DOHH2 (cell line): ENCODE data around the gene DHODH.

ENCODE experiments used
- EZH2phosphoT487 ChIP-seq: fragments of 200-600 bp; sonication (generic); IDR thresholded peaks from 2 replicates; pipeline ENCODE4 v1.6.1; 2017; ENCODE audit warnings: borderline replicate concordance, mild to moderate bottlenecking, antibody characterized with exemption, low read length, moderate library complexity, mixed read lengths
- TF ChIP-seq, protein P1 (sequence below): fragments of 200-600 bp; sonication (generic); IDR thresholded peaks from one replicate; pipeline ENCODE4 v1.5.1; 2014; ENCODE audit warnings: antibody characterized with exemption, mild to moderate bottlenecking, low read depth, low read length; ENCODE audit not compliant: poor library complexity, severe bottlenecking

DNA sequence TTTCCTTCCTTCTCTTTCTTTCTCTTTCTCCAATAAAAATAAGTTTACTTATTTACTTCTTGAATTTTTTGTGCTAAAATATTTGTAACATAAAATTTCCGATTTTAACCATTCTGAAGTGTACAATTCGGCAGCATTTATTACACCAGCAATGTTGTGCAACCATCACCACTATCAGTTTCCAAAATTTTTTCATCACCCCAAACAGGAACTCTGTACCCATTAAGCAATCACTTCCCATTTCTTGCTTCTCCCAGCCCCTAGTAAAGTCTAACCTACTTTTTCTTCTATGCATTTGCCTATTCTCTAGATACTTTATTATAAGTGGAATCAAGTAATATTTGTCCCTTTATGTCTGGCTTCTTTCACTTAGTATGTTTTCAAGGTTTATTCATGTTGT, 43.3 kb downstream of the DHODH start:
- TF ChIP-seq, protein P1, sequence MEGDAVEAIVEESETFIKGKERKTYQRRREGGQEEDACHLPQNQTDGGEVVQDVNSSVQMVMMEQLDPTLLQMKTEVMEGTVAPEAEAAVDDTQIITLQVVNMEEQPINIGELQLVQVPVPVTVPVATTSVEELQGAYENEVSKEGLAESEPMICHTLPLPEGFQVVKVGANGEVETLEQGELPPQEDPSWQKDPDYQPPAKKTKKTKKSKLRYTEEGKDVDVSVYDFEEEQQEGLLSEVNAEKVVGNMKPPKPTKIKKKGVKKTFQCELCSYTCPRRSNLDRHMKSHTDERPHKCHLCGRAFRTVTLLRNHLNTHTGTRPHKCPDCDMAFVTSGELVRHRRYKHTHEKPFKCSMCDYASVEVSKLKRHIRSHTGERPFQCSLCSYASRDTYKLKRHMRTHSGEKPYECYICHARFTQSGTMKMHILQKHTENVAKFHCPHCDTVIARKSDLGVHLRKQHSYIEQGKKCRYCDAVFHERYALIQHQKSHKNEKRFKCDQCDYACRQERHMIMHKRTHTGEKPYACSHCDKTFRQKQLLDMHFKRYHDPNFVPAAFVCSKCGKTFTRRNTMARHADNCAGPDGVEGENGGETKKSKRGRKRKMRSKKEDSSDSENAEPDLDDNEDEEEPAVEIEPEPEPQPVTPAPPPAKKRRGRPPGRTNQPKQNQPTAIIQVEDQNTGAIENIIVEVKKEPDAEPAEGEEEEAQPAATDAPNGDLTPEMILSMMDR: no peak
- no peak for TF ChIP-seq EZH2phosphoT487
